GM12878 (cell line): Measurements from ENCODE around the gene MUC12. TPM values are rescaled to one million over a fixed set of nuclear protein-coding genes. Genes with fewer than 3 reads are reported as not detected.

ENCODE experiments used
- ATAC-seq: fragments of 200-7000 bp; cut with Tn5 transposase; 3 replicates; pipeline ENCODE4 v1.9.1; 2020; ENCODE audit warnings: mild to moderate bottlenecking, moderate library complexity
- BruUV-seq: library from RNA; stranded (reverse); fragments of 400-500 nt; replicated peaks from 2 replicates; lab custom pipeline; 2021; lab: Mats Ljungman, UMichigan
- CTCF ChIA-PET: fragments of 300-600 bp; sonication (Branson Sonifier 250); formaldehyde crosslinking; extraction: SDS; loops from one replicate; lab custom pipeline; 2021; ENCODE audit warnings: inconsistent platforms; lab: Yijun Ruan, JAX
- POLR2A ChIA-PET: fragments of 350-600 bp; formaldehyde crosslinking; extraction: SDS; loops from one replicate; lab custom pipeline; 2021; ENCODE audit warnings: inconsistent platforms; lab: Charles Lee
- RAD21 ChIA-PET: fragments of 300-600 bp; sonication (Branson Sonifier 250); formaldehyde crosslinking; loops from one replicate; lab custom pipeline; 2023; ENCODE audit warnings: antibody characterized with exemption; ENCODE audit not compliant: unreplicated experiment; lab: Charles Lee
- SMC1A ChIA-PET: fragments of 300-600 bp; sonication (Branson Sonifier 250); formaldehyde crosslinking; loops from one replicate; lab custom pipeline; 2023; ENCODE audit not compliant: unreplicated experiment, uncharacterized antibody; lab: Charles Lee
- DNase-seq: peaks from one replicate; pipeline ENCODE4 v3.0.0-alpha.2; 2011; ENCODE audit warnings: low read depth, low spot score
- FAIRE-seq: peaks from 3 replicates; lab custom pipeline; 2011; peaks lifted over from hg19 to GRCh38; lab: Jason Lieb, UNC
- H2AFZ ChIP-seq: 2 replicates; pipeline ENCODE4 v1.6.0; 2011; ENCODE audit warnings: low read depth, low read length, control low read depth; ENCODE audit not compliant: control insufficient read depth
- H3K27ac ChIP-seq: 2 replicates; pipeline ENCODE4 v1.5.1; 2011; ENCODE audit warnings: control low read depth; ENCODE audit not compliant: control insufficient read depth, insufficient read depth
- H3K27me3 ChIP-seq, 2 experiments: replicated peaks in 1 of 2; 2 replicates each; pipeline versions ENCODE4 v1.6.0 to v1.6.1; 2011; ENCODE audit warnings: low read length in 1 of 2; ENCODE audit not compliant: control insufficient read depth in 2 of 2, insufficient read depth in 2 of 2
- H3K36me3 ChIP-seq, 2 experiments: 2 replicates each; pipeline ENCODE4 v1.5.1; 2011; ENCODE audit warnings: low read length in 1 of 2; ENCODE audit not compliant: control insufficient read depth in 2 of 2, insufficient read depth in 2 of 2
- H3K4me1 ChIP-seq: 2 replicates; pipeline ENCODE4 v1.6.1; 2011; ENCODE audit warnings: mild to moderate bottlenecking, low read length, moderate library complexity, mixed read lengths; ENCODE audit not compliant: control insufficient read depth, insufficient read depth
- H3K4me2 ChIP-seq: 2 replicates; pipeline ENCODE4 v1.6.0; 2011; ENCODE audit warnings: control low read depth; ENCODE audit not compliant: control insufficient read depth, insufficient read depth
- H3K4me3 ChIP-seq: fragments of 200-600 bp; sonication (generic); 2 replicates; pipeline ENCODE4 v1.5.1; 2016
- H3K79me2 ChIP-seq: 2 replicates; pipeline ENCODE4 v1.6.0; 2011; ENCODE audit warnings: low read length; ENCODE audit not compliant: control insufficient read depth, insufficient read depth
- H3K9ac ChIP-seq: 2 replicates; pipeline ENCODE4 v1.8.0; 2011; ENCODE audit warnings: low read length, control low read depth, mixed read lengths; ENCODE audit not compliant: control insufficient read depth, insufficient read depth
- H3K9me3 ChIP-seq: replicated peaks from 3 replicates; pipeline ENCODE4 v1.5.1; 2011; ENCODE audit warnings: mild to moderate bottlenecking, low read length; ENCODE audit not compliant: control insufficient read depth, insufficient read depth
- H4K20me1 ChIP-seq: 2 replicates; pipeline ENCODE4 v1.6.0; 2011; ENCODE audit not compliant: control insufficient read depth, insufficient read depth
- CHD4 ChIP-seq: fragments of 200-600 bp; sonication (generic); IDR thresholded peaks from 2 replicates; pipeline ENCODE4 v1.6.1; 2016; ENCODE audit warnings: mild to moderate bottlenecking
- EZH2 ChIP-seq: IDR thresholded peaks from 2 replicates; pipeline ENCODE4 v1.6.1; 2012; ENCODE audit warnings: low read depth, mild to moderate bottlenecking, control low read depth, inconsistent platforms, low read length, borderline replicate concordance; ENCODE audit not compliant: control insufficient read depth
- FOXK2 ChIP-seq: fragments of 450-650 bp; IDR thresholded peaks from 2 replicates; pipeline ENCODE4 v1.6.1; 2017; ENCODE audit warnings: mild to moderate bottlenecking, moderate library complexity
- MAX ChIP-seq: IDR thresholded peaks from 2 replicates; pipeline ENCODE4 v1.6.1; 2012; ENCODE audit warnings: low read depth, low read length, improper control_type of control experiment
- NFXL1 ChIP-seq: fragments of 450-650 bp; IDR thresholded peaks from 2 replicates; pipeline ENCODE4 v1.6.1; 2017; ENCODE audit warnings: antibody characterized with exemption, mild to moderate bottlenecking, borderline replicate concordance
- NRF1 ChIP-seq: conservative IDR thresholded peaks from 2 replicates; pipeline ENCODE4 v1.6.1; 2011; ENCODE audit warnings: mild to moderate bottlenecking, low read depth, low read length, improper control_type of control experiment
- POLR2A ChIP-seq: IDR thresholded peaks from 2 replicates; pipeline ENCODE4 v1.6.1; 2011; ENCODE audit warnings: low read depth, mild to moderate bottlenecking, low read length
- RB1 ChIP-seq: fragments of 450-650 bp; formaldehyde crosslinking; IDR thresholded peaks from 2 replicates; pipeline ENCODE4 v1.6.1; 2017; ENCODE audit warnings: mild to moderate bottlenecking, borderline replicate concordance
- SMAD1 ChIP-seq: fragments of 450-650 bp; IDR thresholded peaks from 2 replicates; pipeline ENCODE4 v1.6.1; 2018; ENCODE audit warnings: mild to moderate bottlenecking, low read depth; ENCODE audit not compliant: partially characterized antibody
- SMC3 ChIP-seq: IDR thresholded peaks from 2 replicates; pipeline ENCODE4 v1.6.1; 2011; ENCODE audit warnings: low read length, improper control_type of control experiment, borderline replicate concordance
- STAT3 ChIP-seq: IDR thresholded peaks from 2 replicates; pipeline ENCODE4 v1.6.1; 2011; ENCODE audit warnings: low read depth, low read length, improper control_type of control experiment
- TAF1 ChIP-seq: IDR thresholded peaks from 2 replicates; pipeline ENCODE4 v1.6.1; 2011; ENCODE audit warnings: mild to moderate bottlenecking, low read depth, low read length, borderline replicate concordance
- USF1 ChIP-seq: IDR thresholded peaks from 2 replicates; pipeline ENCODE4 v1.6.1; 2011; ENCODE audit warnings: borderline replicate concordance, low read depth, mild to moderate bottlenecking, moderate library complexity, mixed read lengths, low read length; ENCODE audit not compliant: insufficient read depth; ENCODE audit errors: extremely low read length
- WGBS: methylation state at CpG from one replicate; pipeline ENCODE4 v1.1.6; 2016; ENCODE audit warnings: low lambda C conversion rate; ENCODE audit not compliant: insufficient replicate concordance, insufficient coverage; ENCODE audit errors: missing lambda C conversion rate; 5-methylcytosine and 5-hydroxymethylcytosine counted together
- in situ Hi-C: fragments of 300-500 bp; cut with MboI; formaldehyde crosslinking; loops from 9 replicates; pipeline ENCODE4 v1.14.3; 2018; ENCODE audit warnings: mixed read lengths
- intact Hi-C: fragments of 100-400 bp; cut with micrococcal nuclease; formaldehyde crosslinking; loops from one replicate; pipeline ENCODE4 v1.14.2; 2022; ENCODE audit not compliant: unreplicated experiment
- polyA plus RNA-seq, 11 experiments: library from polyadenylated mRNA; depleted of rRNA in 4 of 11; unstranded in 6 of 11; stranded (reverse) in 5 of 11; fragments of >200 nt; fragmentation: Nextera tagmentation in 4 of 11; fragmentation: Illumina TruSeq in 1 of 11; extraction: Ambion mirVana in 4 of 11; extraction: Trizol in 1 of 11; gene quantifications; 1 replicate in 1 of 11; 2 replicates in 10 of 11; pipeline versions ENCODE4 v1.2.1 to v1.2.3, GENCODE V29; 2011 to 2016; ENCODE audit warnings: inconsistent platforms in 2 of 11, missing spikeins in 2 of 11, low read depth in 1 of 11
- total RNA-seq, 4 experiments: library from RNA; depleted of rRNA in 3 of 4; stranded (reverse); fragments of >200 nt in 3 of 4; fragmentation: Illumina TruSeq in 1 of 4; extraction: Trizol in 1 of 4; gene quantifications; 2 replicates each; pipeline versions ENCODE4 v1.2.1 to v1.2.3, GENCODE V29; 2013 to 2021
- TF ChIP-seq, protein P1 (sequence below): IDR thresholded peaks from 2 replicates; pipeline ENCODE4 v1.6.1; 2012; ENCODE audit warnings: improper control_type of control experiment, low read depth, low read length; ENCODE audit not compliant: insufficient replicate concordance
- TF ChIP-seq, protein P2 (sequence below): fragments of 450-650 bp; IDR thresholded peaks from 2 replicates; pipeline ENCODE4 v1.6.1; 2017; ENCODE audit warnings: antibody characterized with exemption, mild to moderate bottlenecking, moderate library complexity

The MUC12 gene
- total and polyA plus RNA-seq, 10 of the 15 experiments (the other 5 are each of a cell fraction or from before 2014, with no cell fraction given), result 1.7 to 4.5 (median 2.6) TPM

GRCh38 chr7:101031082-101031481 lies 61.7 kb downstream of the MUC12 start (continued):
- TF ChIP-seq, protein P1, sequence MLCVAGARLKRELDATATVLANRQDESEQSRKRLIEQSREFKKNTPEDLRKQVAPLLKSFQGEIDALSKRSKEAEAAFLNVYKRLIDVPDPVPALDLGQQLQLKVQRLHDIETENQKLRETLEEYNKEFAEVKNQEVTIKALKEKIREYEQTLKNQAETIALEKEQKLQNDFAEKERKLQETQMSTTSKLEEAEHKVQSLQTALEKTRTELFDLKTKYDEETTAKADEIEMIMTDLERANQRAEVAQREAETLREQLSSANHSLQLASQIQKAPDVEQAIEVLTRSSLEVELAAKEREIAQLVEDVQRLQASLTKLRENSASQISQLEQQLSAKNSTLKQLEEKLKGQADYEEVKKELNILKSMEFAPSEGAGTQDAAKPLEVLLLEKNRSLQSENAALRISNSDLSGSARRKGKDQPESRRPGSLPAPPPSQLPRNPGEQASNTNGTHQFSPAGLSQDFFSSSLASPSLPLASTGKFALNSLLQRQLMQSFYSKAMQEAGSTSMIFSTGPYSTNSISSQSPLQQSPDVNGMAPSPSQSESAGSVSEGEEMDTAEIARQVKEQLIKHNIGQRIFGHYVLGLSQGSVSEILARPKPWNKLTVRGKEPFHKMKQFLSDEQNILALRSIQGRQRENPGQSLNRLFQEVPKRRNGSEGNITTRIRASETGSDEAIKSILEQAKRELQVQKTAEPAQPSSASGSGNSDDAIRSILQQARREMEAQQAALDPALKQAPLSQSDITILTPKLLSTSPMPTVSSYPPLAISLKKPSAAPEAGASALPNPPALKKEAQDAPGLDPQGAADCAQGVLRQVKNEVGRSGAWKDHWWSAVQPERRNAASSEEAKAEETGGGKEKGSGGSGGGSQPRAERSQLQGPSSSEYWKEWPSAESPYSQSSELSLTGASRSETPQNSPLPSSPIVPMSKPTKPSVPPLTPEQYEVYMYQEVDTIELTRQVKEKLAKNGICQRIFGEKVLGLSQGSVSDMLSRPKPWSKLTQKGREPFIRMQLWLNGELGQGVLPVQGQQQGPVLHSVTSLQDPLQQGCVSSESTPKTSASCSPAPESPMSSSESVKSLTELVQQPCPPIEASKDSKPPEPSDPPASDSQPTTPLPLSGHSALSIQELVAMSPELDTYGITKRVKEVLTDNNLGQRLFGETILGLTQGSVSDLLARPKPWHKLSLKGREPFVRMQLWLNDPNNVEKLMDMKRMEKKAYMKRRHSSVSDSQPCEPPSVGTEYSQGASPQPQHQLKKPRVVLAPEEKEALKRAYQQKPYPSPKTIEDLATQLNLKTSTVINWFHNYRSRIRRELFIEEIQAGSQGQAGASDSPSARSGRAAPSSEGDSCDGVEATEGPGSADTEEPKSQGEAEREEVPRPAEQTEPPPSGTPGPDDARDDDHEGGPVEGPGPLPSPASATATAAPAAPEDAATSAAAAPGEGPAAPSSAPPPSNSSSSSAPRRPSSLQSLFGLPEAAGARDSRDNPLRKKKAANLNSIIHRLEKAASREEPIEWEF, result no peak
- TF ChIP-seq NFXL1, result no peak
- TF ChIP-seq FOXK2, result no peak
- peak; percentile 37; the same call in 1 of the 2 replicates for TF ChIP-seq SMC3
- TF ChIP-seq CHD4, result no peak
- TF ChIP-seq RB1, result no peak
- TF ChIP-seq, all 136 proteins: peak for 3

GRCh38 chr7:101035941-101036340 lies 66.6 kb downstream of the MUC12 start:
- Histone ChIP-seq H3K27me3 (no peaks in the 10 kb centered on the region), H3K4me1 (no peaks in the 10 kb centered on the region), H3K4me2 (no peak overlapping the region), H3K4me3 (no peak overlapping the region), H3K79me2 (no peaks in the 10 kb centered on the region), H3K9me3 (no peaks in the 10 kb centered on the region; the same call in 2 of the 3 replicates), H3K27ac (no peak overlapping the region), H3K36me3 (no peaks in the 10 kb centered on the region), H3K9ac (no peak overlapping the region), H2AFZ (no peak overlapping the region), H4K20me1 (no peaks in the 10 kb centered on the region)
- FAIRE-seq (no peak), ATAC-seq (no peak), DNase-seq (no peak)
- ChIA-PET CTCF (no interaction called here), RAD21 (no interaction called here), POLR2A (no interaction called here), SMC1A (no interaction called here)
- WGBS, result 33% methylated on average over 4 of the region's 4 CpGs
- intact Hi-C loops, result no loop called here
- BruUV-seq, result no TSS peak
- in situ Hi-C loops, result no loop called here
- TF ChIP-seq, protein P2, sequence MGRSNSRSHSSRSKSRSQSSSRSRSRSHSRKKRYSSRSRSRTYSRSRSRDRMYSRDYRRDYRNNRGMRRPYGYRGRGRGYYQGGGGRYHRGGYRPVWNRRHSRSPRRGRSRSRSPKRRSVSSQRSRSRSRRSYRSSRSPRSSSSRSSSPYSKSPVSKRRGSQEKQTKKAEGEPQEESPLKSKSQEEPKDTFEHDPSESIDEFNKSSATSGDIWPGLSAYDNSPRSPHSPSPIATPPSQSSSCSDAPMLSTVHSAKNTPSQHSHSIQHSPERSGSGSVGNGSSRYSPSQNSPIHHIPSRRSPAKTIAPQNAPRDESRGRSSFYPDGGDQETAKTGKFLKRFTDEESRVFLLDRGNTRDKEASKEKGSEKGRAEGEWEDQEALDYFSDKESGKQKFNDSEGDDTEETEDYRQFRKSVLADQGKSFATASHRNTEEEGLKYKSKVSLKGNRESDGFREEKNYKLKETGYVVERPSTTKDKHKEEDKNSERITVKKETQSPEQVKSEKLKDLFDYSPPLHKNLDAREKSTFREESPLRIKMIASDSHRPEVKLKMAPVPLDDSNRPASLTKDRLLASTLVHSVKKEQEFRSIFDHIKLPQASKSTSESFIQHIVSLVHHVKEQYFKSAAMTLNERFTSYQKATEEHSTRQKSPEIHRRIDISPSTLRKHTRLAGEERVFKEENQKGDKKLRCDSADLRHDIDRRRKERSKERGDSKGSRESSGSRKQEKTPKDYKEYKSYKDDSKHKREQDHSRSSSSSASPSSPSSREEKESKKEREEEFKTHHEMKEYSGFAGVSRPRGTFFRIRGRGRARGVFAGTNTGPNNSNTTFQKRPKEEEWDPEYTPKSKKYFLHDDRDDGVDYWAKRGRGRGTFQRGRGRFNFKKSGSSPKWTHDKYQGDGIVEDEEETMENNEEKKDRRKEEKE, result no peak
- no peak for TF ChIP-seq POLR2A
- TF ChIP-seq STAT3, result no peak
- TF ChIP-seq TAF1, result no peak
- TF ChIP-seq MAX, result no peak
- TF ChIP-seq EZH2, result no peak
- no peak for TF ChIP-seq SMAD1
- TF ChIP-seq NRF1, result no peak
- no peak for TF ChIP-seq USF1
